Measurements from ENCODE around the gene MYLK.

MYLK gene

GRCh38 chr3:123695731-123696640 lies 188.1 kb downstream of the MYLK start:
- peaks cover 2% of the 10 kb centered on the region for H3K79me1 ChIP-seq (ENCODE audit: low read depth, low read length)
- no peak overlapping the region for H3K4me3 ChIP-seq (ENCODE audit: low read length in 2 of 2)
- no peak overlapping the region for H4K8ac ChIP-seq (ENCODE audit: low read depth, low read length)
- DNase-seq (ENCODE audit: low spot score): no peak
- no peak overlapping the region for H2BK12ac ChIP-seq (ENCODE audit: low read length)
- peak overlapping the region; percentile 50 for H3K9ac ChIP-seq (ENCODE audit: low read depth, low read length, poor library complexity)
- no peak overlapping the region for H2BK120ac ChIP-seq (ENCODE audit: low read depth, low read length)
- H2BK15ac ChIP-seq (ENCODE audit: low read length): no peak overlapping the region
- no peaks in the 10 kb centered on the region for H3K9me3 ChIP-seq (replicated peaks in 1 of 2; ENCODE audit: control insufficient read depth in 2 of 2, insufficient read depth in 1 of 2, low read depth in 1 of 2, low read length in 2 of 2)
- no peak overlapping the region for H2AK5ac ChIP-seq (ENCODE audit: low read depth, low read length)
- no peak overlapping the region for H3K4ac ChIP-seq (ENCODE audit: low read length)
- no peak overlapping the region for H4K91ac ChIP-seq (ENCODE audit: low read depth, low read length, poor library complexity)
- H3K4me2 ChIP-seq (ENCODE audit: insufficient read depth, low read length, poor library complexity, severe bottlenecking): no peak overlapping the region
- H3K4me1 ChIP-seq (ENCODE audit: control insufficient read depth in 2 of 2, insufficient read depth in 1 of 2, low read depth in 1 of 2, low read length in 2 of 2): peaks cover 29 to 37% of the 10 kb centered on the region in 2 donors
- H2BK5ac ChIP-seq (ENCODE audit: low read length): peak overlapping the region; percentile 54
- H3K14ac ChIP-seq (ENCODE audit: low read length): no peak overlapping the region
- peaks cover 7 to 10% of the 10 kb centered on the region in 2 donors for H3K36me3 ChIP-seq (replicated peaks in 1 of 2; ENCODE audit: control insufficient read depth in 2 of 2, insufficient read depth in 2 of 2, low read length in 2 of 2)
- H2AFZ ChIP-seq (ENCODE audit: low read length): peak overlapping the region; percentile 78
- H3K27ac ChIP-seq (replicated peaks; ENCODE audit: low read length): peak overlapping the region; percentile 15
- H3K18ac ChIP-seq (ENCODE audit: low read length): peak overlapping the region; percentile 94
- WGBS, 2 donors (ENCODE audit: extremely low coverage in 2 of 2, insufficient read length in 2 of 2, insufficient replicate concordance in 1 of 2): no CpG with 5 or more reads among the region's 14 CpGs
- H3K23ac ChIP-seq (ENCODE audit: low read depth, low read length, poor library complexity): peak overlapping the region; percentile 48
- no peaks in the 10 kb centered on the region for H3K27me3 ChIP-seq (ENCODE audit: control insufficient read depth in 3 of 3, insufficient read depth in 3 of 3, low read depth in 1 of 3, low read length in 3 of 3)

DNA sequence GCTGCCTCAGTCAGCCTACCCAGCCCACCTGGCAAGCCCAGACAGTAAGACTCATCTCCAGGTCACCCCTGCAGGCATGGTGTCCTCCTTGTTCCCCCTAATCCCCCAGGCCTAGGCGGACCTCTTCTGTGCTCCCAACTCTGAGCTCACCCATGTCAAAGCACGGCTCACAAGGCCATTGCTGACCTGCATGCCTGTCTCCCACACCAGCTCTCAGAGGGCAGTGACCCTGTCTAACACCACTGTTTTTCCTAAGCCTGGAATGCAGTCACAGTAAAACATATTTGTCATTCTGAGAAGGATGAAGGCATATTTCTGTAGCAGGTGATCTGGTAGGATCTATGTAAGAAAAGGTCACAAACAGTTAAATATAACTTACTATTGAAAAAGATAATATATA lies 189.0 kb downstream of the MYLK start:
- no peaks in the 10 kb centered on the region for H3K27me3 ChIP-seq (ENCODE audit: control insufficient read depth in 3 of 3, insufficient read depth in 3 of 3, low read depth in 1 of 3, low read length in 3 of 3)
- H3K23ac ChIP-seq (ENCODE audit: low read depth, low read length, poor library complexity): no peak overlapping the region
- H3K4me1 ChIP-seq (ENCODE audit: control insufficient read depth in 2 of 2, insufficient read depth in 1 of 2, low read depth in 1 of 2, low read length in 2 of 2): peaks cover 29 to 37% of the 10 kb centered on the region in 2 donors
- H4K91ac ChIP-seq (ENCODE audit: low read depth, low read length, poor library complexity): no peak overlapping the region
- no peak overlapping the region for H4K8ac ChIP-seq (ENCODE audit: low read depth, low read length)
- no peak overlapping the region for H3K27ac ChIP-seq (replicated peaks; ENCODE audit: low read length)
- H3K14ac ChIP-seq (ENCODE audit: low read length): no peak overlapping the region
- no peak overlapping the region for H2BK5ac ChIP-seq (ENCODE audit: low read length)
- peak overlapping the region; percentile 35 for H2AFZ ChIP-seq (ENCODE audit: low read length)
- no peak overlapping the region for H3K4ac ChIP-seq (ENCODE audit: low read length)
- H2BK15ac ChIP-seq (ENCODE audit: low read length): peak overlapping the region; percentile 33
- no peaks in the 10 kb centered on the region for H3K9me3 ChIP-seq (replicated peaks in 1 of 2; ENCODE audit: control insufficient read depth in 2 of 2, insufficient read depth in 1 of 2, low read depth in 1 of 2, low read length in 2 of 2)
- no peak overlapping the region for H3K4me3 ChIP-seq (ENCODE audit: low read length in 2 of 2)
- no peak overlapping the region for H3K4me2 ChIP-seq (ENCODE audit: insufficient read depth, low read length, poor library complexity, severe bottlenecking)
- peak overlapping the region; percentile 59 for H2AK5ac ChIP-seq (ENCODE audit: low read depth, low read length)
- peak overlapping the region; percentile 72 for H2BK120ac ChIP-seq (ENCODE audit: low read depth, low read length)
- no peak for DNase-seq (ENCODE audit: low spot score)
- H2BK12ac ChIP-seq (ENCODE audit: low read length): no peak overlapping the region
- H3K36me3 ChIP-seq (replicated peaks in 1 of 2; ENCODE audit: control insufficient read depth in 2 of 2, insufficient read depth in 2 of 2, low read length in 2 of 2): peaks cover 5 to 9% of the 10 kb centered on the region in 2 donors
- peaks cover 2% of the 10 kb centered on the region for H3K79me1 ChIP-seq (ENCODE audit: low read depth, low read length)
- peak overlapping the region; percentile 24 for H3K18ac ChIP-seq (ENCODE audit: low read length)
- no CpG with 5 or more reads among the region's 2 CpGs for WGBS, 2 donors (ENCODE audit: extremely low coverage in 2 of 2, insufficient read length in 2 of 2, insufficient replicate concordance in 1 of 2)
- no peak overlapping the region for H3K9ac ChIP-seq (ENCODE audit: low read depth, low read length, poor library complexity)

- peak overlapping the region; percentile 59 for H2AK5ac ChIP-seq (ENCODE audit: low read depth, low read length)
- no peak overlapping the region for H3K27ac ChIP-seq (replicated peaks; ENCODE audit: low read length)
- peaks cover 4 to 9% of the 10 kb centered on the region in 2 donors for H3K36me3 ChIP-seq (replicated peaks in 1 of 2; ENCODE audit: control insufficient read depth in 2 of 2, insufficient read depth in 2 of 2, low read length in 2 of 2)
- peak overlapping the region; percentile 73 for H2BK5ac ChIP-seq (ENCODE audit: low read length)
- H2AFZ ChIP-seq (ENCODE audit: low read length): peak overlapping the region; percentile 35
- no peak overlapping the region for H3K9ac ChIP-seq (ENCODE audit: low read depth, low read length, poor library complexity)
- H3K14ac ChIP-seq (ENCODE audit: low read length): peak overlapping the region; percentile 58
- no peaks in the 10 kb centered on the region for H3K79me1 ChIP-seq (ENCODE audit: low read depth, low read length)
- no peaks in the 10 kb centered on the region for H3K27me3 ChIP-seq (ENCODE audit: control insufficient read depth in 3 of 3, insufficient read depth in 3 of 3, low read depth in 1 of 3, low read length in 3 of 3)
- H4K8ac ChIP-seq (ENCODE audit: low read depth, low read length): no peak overlapping the region
- peaks cover 29 to 37% of the 10 kb centered on the region in 2 donors for H3K4me1 ChIP-seq (ENCODE audit: control insufficient read depth in 2 of 2, insufficient read depth in 1 of 2, low read depth in 1 of 2, low read length in 2 of 2)
- peak overlapping the region; percentile 33 for H2BK15ac ChIP-seq (ENCODE audit: low read length)
- no CpG with 5 or more reads among the region's 6 CpGs for WGBS, 2 donors (ENCODE audit: extremely low coverage in 2 of 2, insufficient read length in 2 of 2, insufficient replicate concordance in 1 of 2)
- H3K4ac ChIP-seq (ENCODE audit: low read length): no peak overlapping the region
- H2BK12ac ChIP-seq (ENCODE audit: low read length): peak overlapping the region; percentile 75
- no peak for DNase-seq (ENCODE audit: low spot score)
- H2BK120ac ChIP-seq (ENCODE audit: low read depth, low read length): peak overlapping the region; percentile 72
- no peak overlapping the region for H3K4me3 ChIP-seq (ENCODE audit: low read length in 2 of 2)
- H3K9me3 ChIP-seq (replicated peaks in 1 of 2; ENCODE audit: control insufficient read depth in 2 of 2, insufficient read depth in 1 of 2, low read depth in 1 of 2, low read length in 2 of 2): no peaks in the 10 kb centered on the region
- no peak overlapping the region for H3K4me2 ChIP-seq (ENCODE audit: insufficient read depth, low read length, poor library complexity, severe bottlenecking)
- H3K23ac ChIP-seq (ENCODE audit: low read depth, low read length, poor library complexity): no peak overlapping the region
- H3K18ac ChIP-seq (ENCODE audit: low read length): peak overlapping the region; percentile 73
- no peak overlapping the region for H4K91ac ChIP-seq (ENCODE audit: low read depth, low read length, poor library complexity)
Measured at GRCh38 chr3:123694366-123695087, 189.6 kb downstream of the MYLK start.

Measured in neuronal stem cell (in vitro differentiated cells).